K562 (cell line): ENCODE data around the gene ZNF804A.

ENCODE experiments used
- EZH2 ChIP-seq: IDR thresholded peaks from 2 replicates; pipeline ENCODE4 v1.6.1; 2012; ENCODE audit warnings: low read depth, mild to moderate bottlenecking, inconsistent platforms, low read length, borderline replicate concordance
- GABPA ChIP-seq: fragments of 200-800 bp; sonication (Bioruptor generic); conservative IDR thresholded peaks from 2 replicates; pipeline ENCODE4 v1.6.1; 2016; ENCODE audit warnings: low read depth, missing genetic modification characterization, missing compliant biosample characterization
- HMG20B ChIP-seq: fragments of 250-450 bp; sonication (Bioruptor Pico); IDR thresholded peaks from 2 replicates; pipeline ENCODE4 v1.5.0; 2021; ENCODE audit warnings: mild to moderate bottlenecking
- HNRNPLL ChIP-seq: fragments of 200-400 bp; formaldehyde crosslinking; IDR thresholded peaks from 2 replicates; pipeline ENCODE4 v1.6.1; 2017; ENCODE audit warnings: low read length, low read depth, mild to moderate bottlenecking; ENCODE audit not compliant: poor library complexity, severe bottlenecking
- NFIC ChIP-seq: fragments of 450-650 bp; IDR thresholded peaks from 2 replicates; pipeline ENCODE4 v1.6.1; 2017; ENCODE audit warnings: mild to moderate bottlenecking, inconsistent platforms
- PHB2 ChIP-seq: fragments of 450-650 bp; IDR thresholded peaks from 2 replicates; pipeline ENCODE4 v1.6.1; 2017; ENCODE audit warnings: low read depth
- ZNF76 ChIP-seq: fragments of 250-450 bp; sonication (Bioruptor Pico); IDR thresholded peaks from 2 replicates; pipeline ENCODE4 v1.4.0; 2020; ENCODE audit warnings: mild to moderate bottlenecking, moderate library complexity, borderline replicate concordance
- TF ChIP-seq, protein P1 (sequence below), 3 experiments: IDR thresholded peaks in 2 of 3; conservative IDR thresholded peaks in 1 of 3; 2 replicates each; pipeline ENCODE4 v1.5.1; 2011 to 2012; ENCODE audit warnings: low read length in 3 of 3, mild to moderate bottlenecking in 3 of 3, control low read depth in 2 of 3, improper control_type of control experiment in 1 of 3, inconsistent platforms in 1 of 3, low read depth in 1 of 3, mixed read lengths in 1 of 3, moderate library complexity in 1 of 3; ENCODE audit not compliant: insufficient read depth in 2 of 3

DNA sequence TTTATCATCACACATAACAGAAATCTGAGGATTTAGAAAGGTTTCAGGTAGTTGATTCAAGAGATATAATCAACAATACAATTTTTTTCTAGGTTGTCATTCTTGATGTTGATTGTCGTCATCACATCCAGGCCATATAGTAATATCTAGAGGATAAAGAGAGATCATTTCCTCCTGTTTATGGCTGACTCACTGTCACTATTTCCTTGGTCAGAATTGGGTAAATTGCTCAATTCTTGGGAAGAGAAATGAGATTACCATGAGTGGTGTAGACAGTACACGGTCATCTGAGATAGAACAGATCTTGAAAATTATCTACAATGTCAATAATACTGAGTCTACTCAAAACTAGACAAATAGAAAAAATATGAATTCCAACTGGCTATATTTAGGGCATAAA is 78.8 kb downstream of the ZNF804A start:
- TF ChIP-seq GABPA (tag) (no peak), NFIC (no peak), ZNF76 (CRISPR knock-in tag) (no peak), EZH2 (no peak), HNRNPLL (no peak), HMG20B (CRISPR knock-in tag) (no peak), PHB2 (no peak)
- TF ChIP-seq, protein P1, sequence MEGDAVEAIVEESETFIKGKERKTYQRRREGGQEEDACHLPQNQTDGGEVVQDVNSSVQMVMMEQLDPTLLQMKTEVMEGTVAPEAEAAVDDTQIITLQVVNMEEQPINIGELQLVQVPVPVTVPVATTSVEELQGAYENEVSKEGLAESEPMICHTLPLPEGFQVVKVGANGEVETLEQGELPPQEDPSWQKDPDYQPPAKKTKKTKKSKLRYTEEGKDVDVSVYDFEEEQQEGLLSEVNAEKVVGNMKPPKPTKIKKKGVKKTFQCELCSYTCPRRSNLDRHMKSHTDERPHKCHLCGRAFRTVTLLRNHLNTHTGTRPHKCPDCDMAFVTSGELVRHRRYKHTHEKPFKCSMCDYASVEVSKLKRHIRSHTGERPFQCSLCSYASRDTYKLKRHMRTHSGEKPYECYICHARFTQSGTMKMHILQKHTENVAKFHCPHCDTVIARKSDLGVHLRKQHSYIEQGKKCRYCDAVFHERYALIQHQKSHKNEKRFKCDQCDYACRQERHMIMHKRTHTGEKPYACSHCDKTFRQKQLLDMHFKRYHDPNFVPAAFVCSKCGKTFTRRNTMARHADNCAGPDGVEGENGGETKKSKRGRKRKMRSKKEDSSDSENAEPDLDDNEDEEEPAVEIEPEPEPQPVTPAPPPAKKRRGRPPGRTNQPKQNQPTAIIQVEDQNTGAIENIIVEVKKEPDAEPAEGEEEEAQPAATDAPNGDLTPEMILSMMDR (IDR thresholded peaks at IDR 0.05 in 2 of 3, conservative IDR thresholded peaks at IDR 0.05 in 1 of 3; ENCODE audit: insufficient read depth in 2 of 3, low read depth in 1 of 3, low read length in 3 of 3): no peak
